Measurements from ENCODE around the gene CPA2.

CPA2 gene

DNA sequence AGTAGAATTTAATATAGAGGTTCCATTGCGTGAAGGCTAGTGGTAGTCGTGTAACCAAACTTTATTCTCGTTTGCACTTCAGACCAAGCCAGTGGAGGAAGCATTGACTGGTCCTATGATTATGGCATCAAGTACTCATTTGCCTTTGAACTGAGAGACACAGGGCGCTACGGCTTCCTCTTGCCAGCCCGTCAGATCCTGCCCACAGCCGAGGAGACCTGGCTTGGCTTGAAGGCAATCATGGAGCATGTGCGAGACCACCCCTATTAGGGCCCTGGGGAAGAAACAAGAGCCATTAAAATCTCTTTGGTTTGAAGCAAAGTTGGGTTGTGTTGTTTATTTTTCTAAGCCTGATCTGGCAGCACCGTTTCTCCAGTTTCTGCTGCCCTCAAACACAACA is 22.8 kb downstream of the CPA2 start:
- Mint-ChIP-seq H3K4me1 (no peaks in the 10 kb centered on the region), H3K4me3 (no peak overlapping the region), H3K36me3 (no peaks in the 10 kb centered on the region), H3K27ac (no peak overlapping the region), H3K27me3 (no peaks in the 10 kb centered on the region), H3K9me3 (no peaks in the 10 kb centered on the region)

DNA sequence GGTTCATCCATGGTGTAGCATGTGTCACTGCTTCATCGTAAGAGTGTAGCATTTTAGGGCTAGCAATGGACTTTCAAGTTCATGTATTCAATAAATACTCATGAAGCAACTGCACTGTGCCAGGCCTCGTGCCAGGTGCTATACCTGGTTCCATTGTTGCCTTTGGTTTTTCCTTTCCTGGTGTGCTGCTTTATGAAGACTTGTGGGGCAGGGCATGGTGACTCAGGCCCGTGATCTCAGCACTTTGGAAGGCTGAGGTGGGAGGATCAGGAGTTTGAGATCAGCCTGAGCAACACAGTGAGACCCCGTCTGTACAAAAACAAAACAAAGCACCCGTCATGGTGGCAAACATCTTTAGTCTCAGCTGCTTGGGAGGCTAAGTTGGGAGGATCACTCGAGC is 24.1 kb downstream of the CPA2 start:
- Mint-ChIP-seq H3K36me3 (no peaks in the 10 kb centered on the region), H3K27ac (no peak overlapping the region), H3K4me3 (no peak overlapping the region), H3K4me1 (no peaks in the 10 kb centered on the region), H3K9me3 (no peaks in the 10 kb centered on the region), H3K27me3 (no peaks in the 10 kb centered on the region)

DNA sequence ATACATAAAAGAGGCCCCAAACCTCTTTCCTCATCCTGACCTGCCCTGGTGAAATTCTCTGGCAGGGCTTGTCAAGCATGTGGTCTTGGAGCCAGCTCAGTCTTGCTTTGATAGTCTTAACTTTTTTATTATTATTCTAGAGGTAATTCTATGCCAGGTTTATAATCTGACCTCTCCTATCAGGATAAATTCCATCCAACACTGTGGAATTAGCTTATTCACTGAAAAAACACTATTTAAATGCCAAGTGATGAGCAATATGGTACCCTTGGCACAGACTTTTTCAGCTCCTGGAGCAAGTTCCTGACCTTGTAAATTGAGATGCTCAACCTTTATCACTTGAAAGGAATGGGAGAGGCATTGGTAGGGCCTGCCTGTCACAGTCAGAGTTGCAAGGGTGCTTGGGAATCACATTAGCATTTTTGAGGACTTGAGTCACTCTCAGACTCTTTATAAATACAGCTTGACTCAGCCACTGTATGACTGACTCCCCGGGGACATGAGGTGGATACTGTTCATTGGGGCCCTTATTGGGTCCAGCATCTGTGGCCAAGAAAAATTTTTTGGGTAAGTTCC is 26.1 kb downstream of the CPA2 start, which contains the start of gene CPA4:
Gene CPA4, plus strand, starts transcription at position 480 of the 576 bp plus-strand sequence. Its CDS starts 20 bp downstream, at position 500.
- Mint-ChIP-seq H3K9me3 (no peaks in the 10 kb centered on the region), H3K36me3 (no peaks in the 10 kb centered on the region), H3K4me3 (no peak within 1 kb of the TSS), H3K27ac (no peak within 1 kb of the TSS), H3K27me3 (no peaks in the 10 kb centered on the region), H3K4me1 (no peaks in the 10 kb centered on the region)

DNA sequence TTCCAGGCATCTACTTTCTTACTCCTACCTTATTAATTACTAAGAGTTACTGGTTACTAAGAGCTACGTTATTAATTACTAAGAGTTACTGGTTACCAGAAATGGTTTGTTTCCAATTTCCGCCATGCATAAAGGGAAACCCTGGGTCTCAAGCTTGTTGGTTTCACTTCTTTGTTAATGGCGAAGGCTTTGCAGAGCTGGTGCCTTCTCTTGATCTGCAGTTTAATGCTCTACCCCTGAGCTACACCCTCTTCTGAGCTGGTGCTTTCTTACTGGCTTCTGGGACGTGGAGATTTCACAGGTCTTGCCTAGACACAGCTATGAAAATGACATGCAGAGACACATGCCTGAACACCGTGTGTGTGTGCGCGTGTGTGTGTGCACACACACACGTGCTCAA is 26.9 kb downstream of the CPA2 start:
- H3K4me3 Mint-ChIP-seq = no peak overlapping the region
- H3K36me3 Mint-ChIP-seq = no peaks in the 10 kb centered on the region
- H3K4me1 Mint-ChIP-seq = no peaks in the 10 kb centered on the region
- no peak overlapping the region for H3K27ac Mint-ChIP-seq
- H3K9me3 Mint-ChIP-seq = no peaks in the 10 kb centered on the region
- no peaks in the 10 kb centered on the region for H3K27me3 Mint-ChIP-seq

DNA sequence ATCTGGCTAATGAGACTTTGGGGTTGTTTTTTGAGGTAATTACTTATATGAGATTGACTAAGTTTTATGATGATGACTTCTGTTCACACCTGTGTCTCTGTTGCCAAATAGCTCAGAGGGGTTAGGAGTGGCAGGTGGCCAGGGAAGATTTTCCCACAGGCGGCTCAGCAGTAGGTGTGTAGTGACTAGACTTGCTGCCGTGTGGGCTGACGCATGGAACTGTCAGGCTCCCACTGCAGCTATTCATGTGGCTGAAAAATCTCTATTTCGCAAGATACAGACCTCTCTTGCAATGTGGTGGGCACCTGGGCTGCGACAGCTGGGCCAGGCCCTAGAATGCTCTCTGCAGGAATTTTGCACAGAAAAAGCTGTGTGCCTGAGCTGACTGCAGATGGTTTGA is 27.7 kb downstream of the CPA2 start:
- H3K4me1 Mint-ChIP-seq = no peaks in the 10 kb centered on the region
- no peak overlapping the region for H3K27ac Mint-ChIP-seq
- H3K9me3 Mint-ChIP-seq = no peaks in the 10 kb centered on the region
- H3K4me3 Mint-ChIP-seq = no peak overlapping the region
- H3K36me3 Mint-ChIP-seq = no peaks in the 10 kb centered on the region
- no peaks in the 10 kb centered on the region for H3K27me3 Mint-ChIP-seq

DNA sequence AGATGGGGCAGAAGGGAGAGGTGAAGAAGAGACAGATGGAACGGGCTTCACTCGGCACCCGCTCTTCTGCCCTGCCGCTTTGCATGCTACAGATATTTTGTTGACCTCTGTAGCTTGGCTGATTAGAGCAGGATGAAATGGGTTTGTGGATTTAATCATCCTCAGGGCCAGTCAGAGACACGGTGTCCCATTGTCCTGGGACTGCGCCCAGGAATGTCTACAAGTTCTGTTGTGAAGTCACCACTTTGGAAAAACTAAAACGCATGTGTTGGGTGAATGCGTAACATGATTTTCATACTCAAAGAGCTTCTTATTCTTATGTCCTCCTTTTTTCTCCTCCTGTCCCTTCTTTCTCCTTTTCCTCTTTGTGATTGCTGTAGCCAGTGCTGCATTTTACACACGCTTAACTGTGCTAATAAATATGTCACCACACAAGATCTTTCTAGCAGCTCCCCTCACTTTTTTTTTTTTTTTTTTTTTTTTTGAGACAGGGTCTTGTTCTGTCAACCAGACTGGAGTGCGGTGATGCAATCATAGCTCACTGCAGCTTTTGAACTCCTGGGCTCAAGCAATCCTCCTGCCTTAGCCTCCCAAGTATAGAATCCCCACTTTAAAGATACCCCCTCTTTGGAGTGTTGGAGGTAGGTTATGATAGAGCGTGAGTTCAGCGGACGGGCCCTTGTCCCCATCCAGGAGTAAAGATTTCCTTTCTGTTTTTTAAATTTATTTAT is 29.7 kb downstream of the CPA2 start:
- Mint-ChIP-seq H3K36me3 (no peaks in the 10 kb centered on the region), H3K9me3 (no peaks in the 10 kb centered on the region), H3K4me3 (no peak overlapping the region), H3K27me3 (no peaks in the 10 kb centered on the region), H3K4me1 (no peaks in the 10 kb centered on the region), H3K27ac (no peak overlapping the region)

DNA sequence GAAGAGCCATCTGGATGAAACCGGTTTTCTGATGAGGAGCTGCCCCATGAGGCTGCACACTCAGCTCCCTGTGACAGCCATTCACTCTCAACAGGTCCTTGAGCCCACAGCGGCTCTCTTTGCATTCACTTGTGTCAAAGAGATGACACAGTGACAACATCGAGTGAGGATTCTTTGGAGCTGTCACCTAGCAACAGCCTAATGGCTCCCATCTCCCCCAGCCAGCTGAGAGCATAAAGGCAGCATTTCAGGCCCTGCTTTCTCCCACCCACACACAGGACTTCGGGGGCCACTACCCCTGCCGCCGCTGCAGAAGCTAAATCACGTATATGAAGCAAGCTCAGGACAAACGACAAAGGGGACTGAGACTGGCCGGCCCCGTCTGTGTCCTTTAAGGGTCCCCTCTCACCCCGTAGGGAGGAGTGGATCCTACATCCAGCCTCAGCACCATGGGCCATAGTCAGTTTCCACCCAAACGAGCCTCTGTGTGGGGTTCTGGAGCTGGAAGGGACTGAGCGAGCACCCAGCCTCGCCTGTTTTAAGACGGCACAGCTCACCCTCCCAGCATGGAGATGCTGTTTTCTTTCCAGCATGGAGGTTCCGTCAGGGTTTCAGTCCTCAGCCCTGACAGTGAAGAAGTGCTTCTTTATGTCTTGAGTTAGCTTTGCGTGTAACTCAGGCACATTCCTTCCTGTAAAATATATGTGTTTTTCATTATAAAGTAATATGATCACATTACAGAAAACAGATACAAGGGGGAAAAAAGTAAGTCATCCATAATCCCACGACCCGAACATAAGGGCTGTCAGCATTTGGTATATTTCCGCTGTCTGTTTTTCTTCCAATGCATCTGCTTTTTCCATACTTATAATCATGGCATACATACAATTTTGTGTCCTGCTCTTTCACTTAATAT is 31.2 kb downstream of the CPA2 start:
- Mint-ChIP-seq H3K4me1 (no peaks in the 10 kb centered on the region), H3K4me3 (no peak overlapping the region), H3K9me3 (no peaks in the 10 kb centered on the region), H3K36me3 (no peaks in the 10 kb centered on the region), H3K27me3 (no peaks in the 10 kb centered on the region), H3K27ac (no peak overlapping the region)

DNA sequence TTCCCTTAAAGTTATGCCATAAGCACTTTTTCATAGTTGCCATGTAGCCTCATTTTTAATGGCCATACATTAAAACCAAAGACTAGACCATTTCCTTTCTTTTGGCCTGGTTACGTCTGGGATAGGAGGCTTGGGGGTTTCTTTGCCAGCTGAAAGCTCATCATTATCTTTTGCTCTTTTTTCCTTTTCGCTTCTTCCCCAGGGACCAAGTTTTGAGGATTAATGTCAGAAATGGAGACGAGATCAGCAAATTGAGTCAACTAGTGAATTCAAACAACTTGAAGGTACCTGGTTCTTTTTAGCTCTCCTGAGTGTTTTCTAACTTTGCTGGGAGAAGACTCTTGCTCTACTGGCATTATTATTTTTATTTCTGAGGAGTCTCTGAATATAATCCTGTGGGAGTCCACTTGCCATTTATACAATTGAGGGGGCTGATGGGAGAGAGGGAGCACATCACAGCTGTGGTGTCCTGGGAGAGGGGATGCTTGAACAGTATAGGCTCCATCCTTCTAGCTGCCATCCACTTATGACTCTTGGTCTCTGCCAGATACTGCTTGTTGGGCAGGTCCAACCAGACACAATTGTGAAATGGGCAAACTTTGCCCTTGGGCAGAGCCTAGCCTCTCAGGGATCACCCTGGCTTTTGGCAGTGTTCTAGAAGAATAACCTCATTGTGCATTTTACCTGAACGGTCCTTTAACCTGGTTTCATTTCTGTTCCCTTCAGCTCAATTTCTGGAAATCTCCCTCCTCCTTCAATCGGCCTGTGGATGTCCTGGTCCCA is 32.1 kb downstream of the CPA2 start:
- Mint-ChIP-seq H3K9me3 (no peaks in the 10 kb centered on the region), H3K4me1 (no peaks in the 10 kb centered on the region), H3K27me3 (no peaks in the 10 kb centered on the region), H3K36me3 (no peaks in the 10 kb centered on the region), H3K27ac (no peak overlapping the region), H3K4me3 (no peak overlapping the region)

DNA sequence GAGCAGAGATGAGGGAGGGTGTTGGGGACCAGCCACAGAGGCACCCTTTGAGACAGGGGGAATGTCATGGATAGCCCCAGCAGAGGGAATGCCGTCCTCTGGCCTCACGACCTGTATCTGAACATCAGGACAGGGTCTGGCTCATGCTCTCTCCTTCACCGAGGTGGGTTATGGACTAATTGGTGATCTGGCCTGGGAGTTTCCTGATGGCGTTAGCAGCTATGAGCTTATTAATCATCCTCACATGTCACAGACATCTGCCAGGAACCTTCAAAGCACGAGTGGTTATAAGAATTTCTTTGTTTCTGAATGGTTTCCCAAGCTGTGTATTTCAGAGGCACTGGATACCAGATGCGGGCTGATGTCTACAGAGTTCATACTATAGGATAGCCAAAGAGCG is 33.2 kb downstream of the CPA2 start:
- H3K4me1 Mint-ChIP-seq = no peaks in the 10 kb centered on the region
- H3K9me3 Mint-ChIP-seq = no peaks in the 10 kb centered on the region
- H3K36me3 Mint-ChIP-seq = no peaks in the 10 kb centered on the region
- no peak overlapping the region for H3K27ac Mint-ChIP-seq
- no peaks in the 10 kb centered on the region for H3K27me3 Mint-ChIP-seq
- no peak overlapping the region for H3K4me3 Mint-ChIP-seq

DNA sequence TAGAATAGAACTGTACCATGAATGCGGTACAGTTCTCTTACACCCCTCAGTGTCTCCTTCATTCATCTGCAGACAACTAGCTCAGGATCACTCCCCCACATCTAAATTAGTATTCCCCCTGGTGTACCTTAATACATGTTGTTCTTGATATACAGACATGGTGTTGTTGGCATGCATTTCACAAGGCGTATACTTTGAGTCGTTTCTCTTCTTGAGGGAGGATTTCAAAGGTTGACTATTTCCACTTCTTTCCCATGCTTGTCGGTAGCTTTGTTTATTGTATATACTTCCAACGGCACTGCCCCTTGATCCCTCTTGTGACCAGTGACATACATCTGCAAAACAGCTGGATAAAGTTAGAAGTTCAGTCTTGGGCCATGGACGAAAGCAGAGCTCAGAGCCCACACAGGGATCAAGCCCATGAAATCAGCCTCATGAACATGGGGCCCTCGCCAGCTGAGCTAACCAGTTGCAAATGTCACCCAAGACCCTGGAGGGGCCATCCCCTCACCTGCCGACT is 34.9 kb downstream of the CPA2 start:
- Mint-ChIP-seq H3K4me3 (no peak overlapping the region), H3K36me3 (no peaks in the 10 kb centered on the region), H3K27ac (no peak overlapping the region), H3K4me1 (no peaks in the 10 kb centered on the region), H3K27me3 (no peaks in the 10 kb centered on the region), H3K9me3 (no peaks in the 10 kb centered on the region)

DNA sequence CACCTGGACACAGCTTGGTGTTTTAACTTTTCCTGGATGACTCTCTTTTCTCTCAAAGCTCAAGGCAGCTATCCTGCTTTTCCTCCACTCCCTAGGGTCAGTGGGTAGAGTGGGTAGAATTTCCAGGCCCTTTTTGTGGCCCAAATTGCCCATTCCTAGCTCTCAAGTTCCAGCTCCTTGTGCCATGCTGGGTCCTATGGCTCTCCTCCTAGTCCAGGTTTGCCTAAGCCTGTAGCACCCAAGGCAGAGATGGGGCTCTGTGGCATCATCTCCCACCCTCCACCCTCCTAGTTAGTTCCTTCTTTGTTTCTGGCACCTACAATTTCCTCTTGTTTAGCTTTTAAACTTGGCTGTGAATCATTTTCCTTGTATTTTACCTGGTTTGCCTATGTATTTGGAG is 36.0 kb downstream of the CPA2 start:
- Mint-ChIP-seq H3K36me3 (no peaks in the 10 kb centered on the region), H3K27ac (no peak overlapping the region), H3K4me1 (no peaks in the 10 kb centered on the region), H3K4me3 (no peak overlapping the region), H3K9me3 (no peaks in the 10 kb centered on the region), H3K27me3 (no peaks in the 10 kb centered on the region)

DNA sequence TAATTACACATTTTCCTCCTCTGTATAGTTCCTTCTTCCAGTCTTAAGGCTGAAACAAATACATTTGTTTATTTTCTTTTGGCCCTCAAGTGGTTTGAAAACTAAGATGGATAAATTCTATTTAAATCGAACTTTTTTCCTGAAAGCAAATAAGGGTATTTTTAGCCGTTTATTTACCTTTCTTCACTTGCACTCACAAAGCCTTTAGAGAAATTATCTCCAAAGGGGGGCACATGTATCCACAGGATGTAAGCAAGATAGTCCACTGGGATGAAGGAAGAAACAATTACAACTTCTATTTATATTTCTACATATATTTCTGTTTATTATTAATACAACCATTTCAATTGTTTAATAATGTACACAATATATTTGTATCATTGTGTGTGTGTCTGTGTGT is 36.5 kb downstream of the CPA2 start:
- Mint-ChIP-seq H3K9me3 (no peaks in the 10 kb centered on the region), H3K4me1 (no peaks in the 10 kb centered on the region)

DNA sequence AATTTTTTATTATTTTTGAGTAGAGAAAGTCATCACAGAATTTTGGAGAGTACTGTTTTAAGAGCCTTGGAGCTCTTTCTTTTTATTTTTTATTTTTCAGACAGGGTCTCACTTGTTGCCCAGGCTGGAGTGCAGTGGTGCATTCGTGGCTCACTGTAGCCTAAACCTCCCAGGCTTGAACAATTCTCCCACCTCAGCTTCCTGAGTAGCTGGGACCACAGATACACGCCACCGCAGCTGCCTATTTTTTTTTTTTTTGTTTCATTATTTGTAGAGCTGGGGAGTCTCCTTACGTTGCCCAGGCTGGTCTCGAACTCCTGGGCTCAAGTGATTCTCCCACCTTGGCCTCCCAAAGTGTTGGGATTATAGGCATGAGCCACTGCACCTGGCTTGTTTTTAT is 36.9 kb downstream of the CPA2 start:
- Mint-ChIP-seq H3K4me1 (no peaks in the 10 kb centered on the region), H3K4me3 (no peak overlapping the region), H3K27me3 (no peaks in the 10 kb centered on the region), H3K9me3 (no peaks in the 10 kb centered on the region), H3K36me3 (no peaks in the 10 kb centered on the region), H3K27ac (no peak overlapping the region)

More for the DNA sequence above, 36.5 kb downstream of the CPA2 start:
- no peak overlapping the region for H3K27ac Mint-ChIP-seq
- H3K4me3 Mint-ChIP-seq = no peak overlapping the region
- no peaks in the 10 kb centered on the region for H3K36me3 Mint-ChIP-seq
- no peaks in the 10 kb centered on the region for H3K27me3 Mint-ChIP-seq

DNA sequence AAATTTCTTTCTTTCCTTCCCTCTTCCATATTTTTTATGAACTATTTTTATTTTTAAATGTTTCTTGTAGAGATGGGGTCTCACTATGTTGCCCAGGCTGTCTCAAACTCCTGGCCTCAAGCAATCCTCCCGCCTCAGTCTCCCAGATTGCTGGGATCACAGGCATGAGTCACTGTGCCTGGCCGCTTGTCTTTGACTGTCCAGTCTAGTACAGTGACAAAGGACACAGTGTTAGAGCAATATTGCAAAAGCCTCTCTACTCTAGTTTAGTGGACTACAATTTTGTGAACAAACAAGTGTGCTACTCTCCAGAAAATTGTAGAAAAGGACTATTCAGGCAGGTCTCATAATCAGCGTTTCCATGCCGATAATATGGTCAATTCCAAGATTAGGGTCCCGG is 37.3 kb downstream of the CPA2 start:
- Mint-ChIP-seq H3K36me3 (no peaks in the 10 kb centered on the region), H3K27ac (no peak overlapping the region), H3K27me3 (no peaks in the 10 kb centered on the region), H3K4me3 (no peak overlapping the region), H3K4me1 (no peaks in the 10 kb centered on the region), H3K9me3 (no peaks in the 10 kb centered on the region)

DNA sequence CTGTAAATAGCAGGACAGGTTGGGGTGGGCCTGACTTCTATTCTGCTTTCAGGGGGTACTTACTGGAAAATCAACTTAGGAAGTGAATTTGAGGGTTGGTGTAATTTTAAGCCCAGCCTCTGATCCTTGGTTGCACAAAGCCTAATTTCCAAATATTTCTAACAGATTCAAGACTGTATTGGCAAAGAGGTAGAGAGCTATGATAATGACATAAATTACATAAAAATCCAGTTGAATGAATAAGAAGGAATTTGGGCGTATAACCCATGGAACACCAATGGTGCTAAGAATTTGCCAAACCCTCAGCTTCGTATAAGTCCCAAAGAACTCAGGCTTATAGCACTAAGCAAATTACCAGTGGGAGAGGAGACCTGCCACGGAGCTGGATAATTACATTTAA is 38.2 kb downstream of the CPA2 start:
- H3K27ac Mint-ChIP-seq = no peak overlapping the region
- no peaks in the 10 kb centered on the region for H3K27me3 Mint-ChIP-seq
- no peaks in the 10 kb centered on the region for H3K9me3 Mint-ChIP-seq
- no peaks in the 10 kb centered on the region for H3K4me1 Mint-ChIP-seq
- no peaks in the 10 kb centered on the region for H3K36me3 Mint-ChIP-seq
- H3K4me3 Mint-ChIP-seq = no peak overlapping the region
